SH-SY5Y (cell line): ENCODE results near the gene PDHA1.

Source experiments
- GATA2 ChIP-seq: IDR thresholded peaks from 2 replicates; pipeline ENCODE4 v1.6.1; 2011; ENCODE audit warnings: mild to moderate bottlenecking, low read depth, low read length
- GATA3 ChIP-seq: IDR thresholded peaks from 2 replicates; pipeline ENCODE4 v1.6.1; 2011; ENCODE audit warnings: low read depth, mild to moderate bottlenecking, low read length, moderate library complexity

DNA sequence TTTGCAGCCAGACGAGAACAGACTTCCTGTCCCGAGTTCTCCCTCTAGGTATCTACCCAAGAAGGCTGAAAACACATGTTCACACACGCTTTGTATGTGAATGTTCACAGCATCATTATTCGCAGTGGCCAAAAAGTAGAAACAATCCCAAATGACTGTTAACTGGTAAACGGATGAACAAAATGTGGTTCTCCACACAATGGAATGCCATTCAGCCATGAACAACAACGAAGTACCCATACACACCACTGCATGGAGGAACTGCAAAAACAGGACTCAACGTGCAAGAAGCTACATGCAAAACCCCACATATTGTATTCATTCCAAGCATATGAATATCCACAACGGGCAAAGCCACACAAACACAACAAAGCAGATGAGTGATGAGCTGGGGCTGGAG lies 45.0 kb downstream of the PDHA1 start:
- TF ChIP-seq GATA2 (no peak), GATA3 (no peak)
